ENCODE results near the gene CEP41.

The CEP41 gene

DNA sequence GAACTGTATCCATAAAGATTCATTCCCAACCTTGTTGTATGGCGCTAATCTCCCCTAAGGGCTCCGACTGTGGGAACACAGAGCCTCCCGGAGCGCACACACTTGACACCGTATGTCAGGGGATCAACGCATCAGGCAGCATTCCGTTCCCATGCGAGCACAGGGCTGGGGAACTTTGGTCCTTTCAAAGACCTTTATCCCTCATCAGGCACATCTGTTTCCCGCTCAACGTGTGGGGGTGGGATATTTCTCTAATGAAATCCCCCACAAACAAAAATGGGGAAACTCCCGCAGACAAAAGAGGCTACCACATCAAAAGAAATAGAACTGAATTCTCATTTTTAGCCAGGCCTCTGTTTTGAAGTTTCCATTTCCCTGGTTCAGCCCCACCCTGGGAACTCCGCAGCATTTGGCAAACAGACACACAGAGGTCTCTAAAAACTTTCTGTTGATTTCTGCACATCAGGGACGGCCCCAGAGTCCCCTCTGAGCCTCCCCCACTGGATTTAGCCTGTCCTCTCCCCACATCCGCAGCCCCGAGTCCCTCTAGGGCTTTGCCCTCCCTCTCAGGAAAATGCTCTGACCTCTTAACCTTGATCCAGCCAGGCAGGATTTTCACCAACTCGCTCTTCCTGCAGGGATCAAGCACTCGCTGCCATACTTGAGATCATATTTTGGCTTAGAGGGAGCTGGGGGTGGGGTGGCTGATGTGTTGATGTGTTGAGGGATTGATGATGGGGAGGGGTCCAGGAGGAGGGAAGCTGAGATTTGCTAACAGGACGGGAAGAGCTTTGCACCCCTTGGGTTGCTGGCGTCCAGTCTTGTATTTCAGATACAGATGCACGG, 89.6 kb downstream of the CEP41 start:
- Histone ChIP-seq H3K27me3 (replicated peaks; ENCODE audit: control insufficient read depth, insufficient read depth, low read length) (no peaks in the 10 kb centered on the region), H3K36me3 (ENCODE audit: control insufficient read depth, insufficient read depth, low read length) (no peaks in the 10 kb centered on the region), H3K4me3 (replicated peaks; ENCODE audit: low read depth, low read length) (no peak overlapping the region)
- peak; percentile 58 for DNase-seq (ENCODE audit: extremely low read depth, insufficient read length)
- TF ChIP-seq, protein P1, sequence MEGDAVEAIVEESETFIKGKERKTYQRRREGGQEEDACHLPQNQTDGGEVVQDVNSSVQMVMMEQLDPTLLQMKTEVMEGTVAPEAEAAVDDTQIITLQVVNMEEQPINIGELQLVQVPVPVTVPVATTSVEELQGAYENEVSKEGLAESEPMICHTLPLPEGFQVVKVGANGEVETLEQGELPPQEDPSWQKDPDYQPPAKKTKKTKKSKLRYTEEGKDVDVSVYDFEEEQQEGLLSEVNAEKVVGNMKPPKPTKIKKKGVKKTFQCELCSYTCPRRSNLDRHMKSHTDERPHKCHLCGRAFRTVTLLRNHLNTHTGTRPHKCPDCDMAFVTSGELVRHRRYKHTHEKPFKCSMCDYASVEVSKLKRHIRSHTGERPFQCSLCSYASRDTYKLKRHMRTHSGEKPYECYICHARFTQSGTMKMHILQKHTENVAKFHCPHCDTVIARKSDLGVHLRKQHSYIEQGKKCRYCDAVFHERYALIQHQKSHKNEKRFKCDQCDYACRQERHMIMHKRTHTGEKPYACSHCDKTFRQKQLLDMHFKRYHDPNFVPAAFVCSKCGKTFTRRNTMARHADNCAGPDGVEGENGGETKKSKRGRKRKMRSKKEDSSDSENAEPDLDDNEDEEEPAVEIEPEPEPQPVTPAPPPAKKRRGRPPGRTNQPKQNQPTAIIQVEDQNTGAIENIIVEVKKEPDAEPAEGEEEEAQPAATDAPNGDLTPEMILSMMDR (IDR thresholded peaks at IDR 0.05; ENCODE audit: insufficient read depth, low read length, poor library complexity, severe bottlenecking): no peak

DNA sequence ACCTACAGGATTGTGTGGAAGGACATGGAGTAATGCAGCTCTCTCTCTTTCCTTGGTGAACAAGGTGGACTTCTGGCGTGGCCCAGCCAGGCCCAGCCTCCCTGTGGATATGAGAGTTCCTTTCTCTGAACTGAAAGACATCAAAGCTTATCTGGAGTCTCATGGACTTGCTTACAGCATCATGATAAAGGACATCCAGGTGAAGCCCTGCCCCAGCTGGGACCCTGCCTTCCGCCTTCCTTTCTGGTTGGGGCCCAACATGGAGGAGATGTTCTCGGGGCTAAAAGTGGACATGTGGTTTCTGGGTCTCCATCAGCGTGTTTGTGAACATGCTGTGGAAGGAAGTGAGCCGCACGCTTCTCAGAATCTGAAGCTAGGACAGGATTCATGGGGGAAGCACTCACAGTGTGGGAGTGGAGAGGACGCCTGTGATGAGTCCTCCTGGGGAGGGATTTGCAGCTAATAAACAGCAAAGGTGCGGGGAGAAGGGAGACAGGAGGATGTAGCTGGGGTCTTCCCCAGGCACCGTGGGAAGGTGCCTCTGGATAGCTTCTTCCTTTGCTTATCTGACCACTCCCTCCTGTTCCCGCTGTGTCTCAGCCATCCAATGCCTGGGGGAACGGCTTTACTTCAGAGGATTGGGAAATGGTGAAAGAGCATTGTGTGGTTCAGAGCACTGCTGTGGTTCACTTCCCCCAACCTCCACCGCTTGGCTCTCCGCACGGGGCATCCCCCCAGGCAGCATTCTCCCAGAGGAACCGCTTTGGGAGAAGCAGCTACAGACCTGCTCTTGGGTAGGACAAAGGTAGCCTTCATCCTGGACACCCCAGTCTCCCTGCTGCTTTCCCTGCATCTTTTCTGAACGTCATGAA, 90.7 kb downstream of the CEP41 start:
- no peaks in the 10 kb centered on the region for H3K36me3 ChIP-seq (ENCODE audit: control insufficient read depth, insufficient read depth, low read length)
- TF ChIP-seq, protein P1 (IDR thresholded peaks at IDR 0.05; ENCODE audit: insufficient read depth, low read length, poor library complexity, severe bottlenecking): no peak
- peak overlapping the region; percentile 8; the same call in 1 of the 2 replicates for H3K4me3 ChIP-seq (replicated peaks; ENCODE audit: low read depth, low read length)
- no peaks in the 10 kb centered on the region for H3K27me3 ChIP-seq (replicated peaks; ENCODE audit: control insufficient read depth, insufficient read depth, low read length)
- DNase-seq (ENCODE audit: extremely low read depth, insufficient read length): peak; percentile 47

DNA sequence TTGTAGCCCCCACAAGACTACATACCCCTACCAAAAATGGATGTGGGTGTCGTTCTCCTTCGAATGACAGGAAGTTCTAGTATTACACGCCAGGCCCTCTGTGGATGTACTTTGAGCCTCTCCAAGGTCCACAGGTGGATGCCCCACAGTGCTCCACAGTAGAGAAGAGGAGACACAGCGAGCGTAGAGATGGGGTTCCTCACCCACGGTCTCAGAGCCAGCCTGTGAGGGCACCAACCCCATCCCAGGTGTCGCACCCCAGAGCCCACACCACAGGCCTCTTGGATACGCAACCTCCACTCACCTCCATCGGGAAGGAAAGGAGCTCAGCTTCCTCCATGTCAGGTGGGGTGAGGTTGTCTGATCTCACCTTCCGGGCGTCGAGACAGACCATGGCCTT, 93.9 kb downstream of the CEP41 start:
- no peak for DNase-seq (ENCODE audit: extremely low read depth, insufficient read length)
- Histone ChIP-seq H3K27me3 (replicated peaks; ENCODE audit: control insufficient read depth, insufficient read depth, low read length) (no peaks in the 10 kb centered on the region), H3K4me3 (replicated peaks; ENCODE audit: low read depth, low read length) (no peak overlapping the region), H3K36me3 (ENCODE audit: control insufficient read depth, insufficient read depth, low read length) (no peaks in the 10 kb centered on the region)
- TF ChIP-seq, protein P1 (IDR thresholded peaks at IDR 0.05; ENCODE audit: insufficient read depth, low read length, poor library complexity, severe bottlenecking): no peak

DNA sequence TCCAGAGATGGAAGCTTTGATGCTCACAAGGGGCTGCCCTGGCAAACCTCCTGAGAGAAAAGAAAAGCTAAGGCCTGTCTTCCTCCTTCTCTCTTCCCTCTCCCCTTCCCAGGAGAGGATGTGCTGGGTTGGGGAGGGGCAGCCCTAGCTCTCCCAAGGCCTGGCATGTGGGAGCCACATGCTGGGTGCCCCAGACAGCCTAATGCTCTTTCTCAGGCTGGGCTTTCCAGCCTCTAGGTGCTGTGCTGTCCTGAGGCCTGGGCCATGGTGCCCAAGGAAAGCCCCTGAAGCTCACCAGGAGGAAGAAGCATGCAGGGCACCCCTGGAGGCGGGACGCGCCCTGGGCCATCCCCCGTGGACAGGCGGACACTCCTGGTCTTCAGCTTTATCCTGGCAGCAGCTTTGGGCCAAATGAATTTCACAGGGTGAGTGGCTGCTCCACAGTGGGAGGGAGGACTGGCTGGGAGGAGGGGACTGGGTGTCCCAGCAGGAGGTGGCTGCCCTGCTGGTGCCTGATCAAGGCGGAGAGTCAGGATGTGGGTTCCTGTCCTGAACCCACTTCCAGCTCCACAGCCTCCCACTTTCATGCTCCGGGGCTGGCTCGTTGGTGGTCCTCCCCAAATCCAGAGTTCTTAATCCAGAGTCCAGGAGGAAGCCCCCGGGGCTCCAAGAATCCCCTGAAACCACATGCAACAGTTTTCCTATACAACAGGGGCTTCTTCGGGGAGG, 94.5 kb downstream of the CEP41 start:
- no peak for DNase-seq (ENCODE audit: extremely low read depth, insufficient read length)
- no peaks in the 10 kb centered on the region for H3K27me3 ChIP-seq (replicated peaks; ENCODE audit: control insufficient read depth, insufficient read depth, low read length)
- H3K4me3 ChIP-seq (replicated peaks; ENCODE audit: low read depth, low read length): no peak overlapping the region
- no peaks in the 10 kb centered on the region for H3K36me3 ChIP-seq (ENCODE audit: control insufficient read depth, insufficient read depth, low read length)
- TF ChIP-seq, protein P1 (IDR thresholded peaks at IDR 0.05; ENCODE audit: insufficient read depth, low read length, poor library complexity, severe bottlenecking): no peak

DNA sequence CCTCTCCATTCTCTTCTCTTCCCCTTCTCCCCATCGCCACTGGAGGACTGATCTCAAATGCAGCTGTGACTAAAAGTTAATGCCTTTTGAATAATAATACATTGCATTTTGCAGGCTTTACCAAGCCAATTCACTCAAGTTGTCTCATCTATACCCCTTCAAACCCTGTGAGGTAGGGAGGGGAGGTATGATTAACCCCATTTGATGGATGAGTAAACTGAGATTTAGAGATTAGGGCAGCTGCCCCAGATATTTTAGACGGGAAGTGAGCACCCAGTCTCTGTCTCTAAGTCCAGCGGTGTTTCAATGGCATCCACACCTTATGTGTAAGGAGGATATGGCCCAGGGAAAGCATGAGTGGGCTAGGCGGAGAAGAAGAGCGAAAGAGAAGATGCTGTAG, 95.1 kb downstream of the CEP41 start:
- H3K36me3 ChIP-seq (ENCODE audit: control insufficient read depth, insufficient read depth, low read length): no peaks in the 10 kb centered on the region
- no peaks in the 10 kb centered on the region for H3K27me3 ChIP-seq (replicated peaks; ENCODE audit: control insufficient read depth, insufficient read depth, low read length)
- DNase-seq (ENCODE audit: extremely low read depth, insufficient read length): no peak
- TF ChIP-seq, protein P1 (IDR thresholded peaks at IDR 0.05; ENCODE audit: insufficient read depth, low read length, poor library complexity, severe bottlenecking): no peak
- no peak overlapping the region for H3K4me3 ChIP-seq (replicated peaks; ENCODE audit: low read depth, low read length)
